Uterus (tissue), 2 donors: ENCODE results near the gene OPN1SW.

Experiments used
- CTCF ChIP-seq, 4 experiments: fragments of 200-600 bp in 2 of 4; fragments of 450-650 bp in 2 of 4; sonication (generic) in 2 of 4; IDR thresholded peaks; one replicate each; pipeline ENCODE4 v1.5.1; 2016 to 2019; ENCODE audit warnings: antibody characterized with exemption in 4 of 4, mild to moderate bottlenecking in 2 of 4, moderate library complexity in 1 of 4
- POLR2A ChIP-seq, 2 donors: fragments of 450-650 bp; IDR thresholded peaks; one replicate each; pipeline ENCODE4 v1.6.1; 2016; ENCODE audit warnings: antibody characterized with exemption in 2 of 2, mild to moderate bottlenecking in 1 of 2, moderate library complexity in 1 of 2

- TF ChIP-seq CTCF (IDR thresholded peaks at IDR 0.05) = no peak
- no peak for TF ChIP-seq POLR2A (IDR thresholded peaks at IDR 0.05)
These were observed 19.6 kb downstream of the OPN1SW start for GRCh38 chr7:128755819-128756476.
